GF-D8 (cell line): ENCODE results near the gene PDK1.

ENCODE experiments used
- DNase-seq: peaks from one replicate; lab custom pipeline; 2025; lab: John Stamatoyannopoulos, UW

Gene PDK1

GRCh38 chr2:172642301-172643020, 86.6 kb downstream of the PDK1 start:
- DNase-seq, result no peak

- no peak for DNase-seq
Observed at GRCh38 chr2:172643142-172643541, 87.3 kb downstream of the PDK1 start.

DNA sequence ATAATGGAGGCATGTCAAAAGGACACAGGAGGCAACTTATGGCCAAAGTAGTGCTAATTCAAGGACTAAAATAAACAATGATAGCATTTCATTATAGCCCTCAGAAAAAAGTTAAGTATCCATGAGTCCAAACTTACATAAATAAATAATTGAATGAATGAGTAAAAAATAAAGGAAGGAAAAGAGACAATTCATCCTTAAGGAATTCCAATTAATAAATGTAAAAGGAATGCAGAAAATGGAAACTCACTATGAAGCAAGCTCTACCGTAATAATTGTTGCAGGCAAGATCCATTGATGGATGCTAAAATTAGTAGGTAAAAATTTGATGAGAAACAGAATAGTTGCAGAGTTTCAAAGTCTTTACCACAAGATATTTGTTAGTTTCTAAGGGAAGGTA, 91.5 kb downstream of the PDK1 start:
- no peak for DNase-seq

GRCh38 chr2:172655091-172655837, 99.4 kb downstream of the PDK1 start:
- DNase-seq, result no peak

DNA sequence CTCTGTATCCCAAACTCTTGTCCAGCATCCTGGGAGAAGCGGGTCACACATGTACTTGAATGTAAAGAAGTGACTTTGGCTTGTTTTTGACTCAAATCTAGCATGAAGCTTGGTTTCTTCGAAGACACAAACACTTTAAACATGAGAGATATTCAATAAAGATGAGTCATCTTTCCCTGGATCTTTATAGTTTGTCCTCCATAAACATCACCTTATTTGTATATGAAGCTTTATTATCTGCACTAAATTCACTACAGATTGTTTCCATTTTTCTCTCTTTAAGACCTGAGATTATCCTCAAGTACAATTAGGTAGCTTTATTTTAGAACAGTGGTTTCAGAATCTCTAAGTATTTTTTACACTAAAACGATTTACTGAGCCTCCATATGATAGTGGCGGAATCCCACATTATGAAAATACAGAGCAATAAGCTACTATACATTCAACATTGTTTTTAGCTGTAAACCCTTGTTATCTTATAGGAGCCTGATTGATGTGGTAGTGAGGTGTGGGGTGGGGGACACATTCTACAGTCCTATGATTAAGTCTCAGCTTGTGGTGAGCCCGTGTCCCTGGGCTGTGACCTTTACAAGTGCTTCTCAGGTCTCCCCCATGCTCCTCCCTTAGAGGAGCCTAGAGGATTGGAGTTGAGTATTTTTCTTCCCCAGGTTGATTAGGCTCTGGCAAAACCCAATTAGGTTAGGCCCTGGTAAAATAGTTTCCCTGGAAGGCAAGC, 100.1 kb downstream of the PDK1 start:
- DNase-seq, result no peak
